HepG2 (cell line): ENCODE data around the gene CHMP1A. TPM values are rescaled to one million over a fixed set of nuclear protein-coding genes. Genes with fewer than 3 reads are reported as not detected.
A peak's percentile ranks its signal among the peaks of the same experiment; 100 is the strongest.

Experiments used
- ARID3A ChIP-seq: IDR thresholded peaks from 2 replicates; pipeline ENCODE4 v1.6.1; 2012; ENCODE audit warnings: low read depth, low read length, improper control_type of control experiment
- CBFB ChIP-seq: sonication (generic); formaldehyde crosslinking; IDR thresholded peaks from 2 replicates; pipeline ENCODE4 v1.4.0; 2020; ENCODE audit warnings: missing genetic modification reagents
- CCAR2 ChIP-seq: fragments of 200-400 bp; formaldehyde crosslinking; optimal IDR thresholded peaks from 2 replicates; pipeline ENCODE3; 2018; ENCODE audit warnings: low read depth, mild to moderate bottlenecking, low read length, moderate library complexity
- HDAC1 ChIP-seq: sonication (generic); formaldehyde crosslinking; IDR thresholded peaks from 2 replicates; pipeline ENCODE4 v1.5.1; 2020; ENCODE audit warnings: mild to moderate bottlenecking, missing genetic modification reagents
- HNRNPL ChIP-seq: fragments of 200-400 bp; formaldehyde crosslinking; IDR thresholded peaks from 2 replicates; pipeline ENCODE4 v1.6.1; 2017; ENCODE audit warnings: mild to moderate bottlenecking, low read depth, low read length
- REL ChIP-seq: sonication (generic); formaldehyde crosslinking; conservative IDR thresholded peaks from 2 replicates; pipeline ENCODE4 v1.8.0; 2022; ENCODE audit warnings: mild to moderate bottlenecking, missing genetic modification reagents, moderate library complexity
- RFXAP ChIP-seq: sonication (generic); formaldehyde crosslinking; IDR thresholded peaks from 2 replicates; pipeline ENCODE4 v1.4.0; 2020; ENCODE audit warnings: missing genetic modification reagents, borderline replicate concordance
- SRY ChIP-seq: sonication (generic); formaldehyde crosslinking; IDR thresholded peaks from 2 replicates; pipeline ENCODE4 v1.8.0; 2022; ENCODE audit warnings: mild to moderate bottlenecking, missing genetic modification reagents
- TCF7 ChIP-seq: sonication (generic); IDR thresholded peaks from 2 replicates; pipeline ENCODE4 v1.6.1; 2016; ENCODE audit warnings: antibody characterized with exemption, low read depth
- TEAD3 ChIP-seq: optimal IDR thresholded peaks from 2 replicates; pipeline ENCODE3; 2016; ENCODE audit warnings: borderline replicate concordance
- THYN1 ChIP-seq: sonication (generic); formaldehyde crosslinking; IDR thresholded peaks from 2 replicates; pipeline ENCODE4 v1.8.1; 2023; ENCODE audit warnings: low read depth, mild to moderate bottlenecking, moderate library complexity, missing genetic modification reagents, borderline replicate concordance
- ZBTB14 ChIP-seq: sonication (generic); formaldehyde crosslinking; IDR thresholded peaks from 2 replicates; pipeline ENCODE4 v1.4.0; 2020; ENCODE audit warnings: missing genetic modification reagents
- ZFP36L2 ChIP-seq: sonication (generic); formaldehyde crosslinking; IDR thresholded peaks from 2 replicates; pipeline ENCODE4 v1.4.0; 2020; ENCODE audit warnings: missing genetic modification reagents
- ZFP90 ChIP-seq: sonication (generic); formaldehyde crosslinking; IDR thresholded peaks from 2 replicates; pipeline ENCODE4 v1.8.0; 2022; ENCODE audit warnings: missing genetic modification reagents, mild to moderate bottlenecking, inconsistent platforms, borderline replicate concordance
- ZNF644 ChIP-seq: IDR thresholded peaks from 2 replicates; pipeline ENCODE4 v1.6.1; 2016; ENCODE audit warnings: low read depth
- ZNF784 ChIP-seq: sonication (generic); formaldehyde crosslinking; IDR thresholded peaks from 2 replicates; pipeline ENCODE4 v1.5.1; 2020; ENCODE audit warnings: missing genetic modification reagents, mild to moderate bottlenecking, borderline replicate concordance
- ZSCAN30 ChIP-seq: sonication (generic); formaldehyde crosslinking; IDR thresholded peaks from 2 replicates; pipeline ENCODE4 v1.5.0; 2020; ENCODE audit warnings: mild to moderate bottlenecking, missing genetic modification reagents
- ZXDC ChIP-seq: sonication (generic); formaldehyde crosslinking; IDR thresholded peaks from 2 replicates; pipeline ENCODE4 v1.5.0; 2020; ENCODE audit warnings: mild to moderate bottlenecking, missing genetic modification reagents
- polyA plus RNA-seq, 8 experiments: library from polyadenylated mRNA; depleted of rRNA in 3 of 8; stranded (reverse) in 7 of 8; unstranded in 1 of 8; fragments of >200 nt; fragmentation: Illumina TruSeq in 4 of 8; extraction: Trizol in 4 of 8; gene quantifications; 2 replicates each; pipeline versions ENCODE4 v1.2.1 to v1.2.3, GENCODE V29; 2011 to 2016; ENCODE audit warnings: low read depth in 4 of 8, missing spikeins in 1 of 8, mixed read lengths in 1 of 8; ENCODE audit not compliant: insufficient read depth in 1 of 8
- total RNA-seq, 5 experiments: library from RNA; depleted of rRNA; stranded (reverse); fragments of >200 nt; fragmentation: Illumina TruSeq; extraction: Trizol; gene quantifications; 2 replicates each; pipeline ENCODE4 v1.2.3, GENCODE V29; 2016; ENCODE audit warnings: low read depth in 1 of 5
- TF ChIP-seq, protein P1 (sequence below): sonication (generic); formaldehyde crosslinking; IDR thresholded peaks from 2 replicates; pipeline ENCODE4 v1.4.0; 2020; ENCODE audit warnings: missing genetic modification reagents, mild to moderate bottlenecking, borderline replicate concordance
- TF ChIP-seq, protein P2 (sequence below): sonication (generic); formaldehyde crosslinking; conservative IDR thresholded peaks from 2 replicates; pipeline ENCODE4 v1.4.0; 2020; ENCODE audit warnings: missing genetic modification reagents

Gene CHMP1A
- total and polyA plus RNA-seq, 2 of the 13 experiments (the other 11 are each of a cell fraction or from before 2014, with no cell fraction given) = 69.4 to 73.3 TPM

- TF ChIP-seq ZXDC = peak; percentile 92
- TF ChIP-seq ARID3A = peak; percentile 85
- TF ChIP-seq TCF7 = no peak
- 0 out of 2 replicates have a peak, but pooled peaks have one; percentile 40 for TF ChIP-seq ZFP36L2
- peak; percentile 71; the same call in 1 of the 2 replicates for TF ChIP-seq CBFB
- peak; percentile 90 for TF ChIP-seq ZNF644 (CRISPR knock-in tag)
- TF ChIP-seq SRY (CRISPR knock-in tag) = peak; percentile 99
- TF ChIP-seq ZFP90 (CRISPR knock-in tag) = peak; percentile 99
- TF ChIP-seq RFXAP = peak; percentile 97
- peak; percentile 94 for TF ChIP-seq HNRNPL
- TF ChIP-seq CCAR2 = no peak
- TF ChIP-seq THYN1 (CRISPR knock-in tag) = 0 out of 2 replicates have a peak, but pooled peaks have one; percentile 74
- TF ChIP-seq ZSCAN30 (CRISPR knock-in tag) = peak; percentile 91
- TF ChIP-seq ZNF784 (CRISPR knock-in tag) = peak; percentile 97
- peak; percentile 99 for TF ChIP-seq HDAC1 (CRISPR knock-in tag)
- TF ChIP-seq TEAD3 (CRISPR knock-in tag) = peak; percentile 96
- TF ChIP-seq, protein P1, sequence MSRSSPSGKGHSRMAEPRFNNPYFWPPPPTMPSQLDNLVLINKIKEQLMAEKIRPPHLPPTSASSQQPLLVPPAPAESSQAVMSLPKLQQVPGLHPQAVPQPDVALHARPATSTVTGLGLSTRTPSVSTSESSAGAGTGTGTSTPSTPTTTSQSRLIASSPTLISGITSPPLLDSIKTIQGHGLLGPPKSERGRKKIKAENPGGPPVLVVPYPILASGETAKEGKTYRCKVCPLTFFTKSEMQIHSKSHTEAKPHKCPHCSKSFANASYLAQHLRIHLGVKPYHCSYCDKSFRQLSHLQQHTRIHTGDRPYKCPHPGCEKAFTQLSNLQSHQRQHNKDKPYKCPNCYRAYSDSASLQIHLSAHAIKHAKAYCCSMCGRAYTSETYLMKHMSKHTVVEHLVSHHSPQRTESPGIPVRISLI = peak; percentile 80
- peak; percentile 96 for TF ChIP-seq REL (CRISPR knock-in tag)
- TF ChIP-seq, protein P2, sequence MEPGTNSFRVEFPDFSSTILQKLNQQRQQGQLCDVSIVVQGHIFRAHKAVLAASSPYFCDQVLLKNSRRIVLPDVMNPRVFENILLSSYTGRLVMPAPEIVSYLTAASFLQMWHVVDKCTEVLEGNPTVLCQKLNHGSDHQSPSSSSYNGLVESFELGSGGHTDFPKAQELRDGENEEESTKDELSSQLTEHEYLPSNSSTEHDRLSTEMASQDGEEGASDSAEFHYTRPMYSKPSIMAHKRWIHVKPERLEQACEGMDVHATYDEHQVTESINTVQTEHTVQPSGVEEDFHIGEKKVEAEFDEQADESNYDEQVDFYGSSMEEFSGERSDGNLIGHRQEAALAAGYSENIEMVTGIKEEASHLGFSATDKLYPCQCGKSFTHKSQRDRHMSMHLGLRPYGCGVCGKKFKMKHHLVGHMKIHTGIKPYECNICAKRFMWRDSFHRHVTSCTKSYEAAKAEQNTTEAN (CRISPR knock-in tag) = peak; percentile 98
- TF ChIP-seq ZBTB14 (CRISPR knock-in tag) = peak; percentile 62
These were observed 29.8 kb upstream of the CHMP1A start (continued) for GRCh38 chr16:89687092-89687940.
